IPS-NIHi7 (cell line): ENCODE data around the gene DUSP11.
"Not testable (repeated sequence)": the region's sequence is repeated elsewhere in the genome, so short reads cannot be mapped to it uniquely, and the experiment has no call there.

Source experiments
- DNase-seq: peaks from one replicate; pipeline ENCODE4 v3.0.0; 2012; ENCODE audit warnings: mixed read lengths; ENCODE audit errors: extremely low spot score

DUSP11 gene

GRCh38 chr2:73779467-73780236 is at the start of gene DUSP11:
TSS of gene DUSP11 (minus strand) at chr2:73780103. CDS start at chr2:73779974, 129 bp downstream.
- peak; percentile 96 for DNase-seq

GRCh38 chr2:73828818-73829570 is 49.1 kb upstream of the DUSP11 start, which contains the start of gene STAMBP:
TSS of gene STAMBP (plus strand) at chr2:73828961. CDS start at chr2:73830857, 1,896 bp downstream.
- peak; percentile 97 for DNase-seq

- no peak for DNase-seq
Measured at GRCh38 chr2:73828389-73828817, 48.5 kb upstream of the DUSP11 start.

- no peak for DNase-seq
Measured at GRCh38 chr2:73827660-73828388, 47.9 kb upstream of the DUSP11 start.

- DNase-seq, result no peak
Measured at GRCh38 chr2:73827018-73827417, 47.1 kb upstream of the DUSP11 start.

GRCh38 chr2:73825408-73825807 is 45.5 kb upstream of the DUSP11 start:
- no peak for DNase-seq

- peak; percentile 55 for DNase-seq
Measured at GRCh38 chr2:73823916-73824523, 44.1 kb upstream of the DUSP11 start.

GRCh38 chr2:73823416-73823815 is 43.5 kb upstream of the DUSP11 start:
- no peak for DNase-seq

GRCh38 chr2:73822991-73823390 is 43.1 kb upstream of the DUSP11 start:
- no peak for DNase-seq

- DNase-seq, result no peak
Measured at GRCh38 chr2:73822276-73822675, 42.4 kb upstream of the DUSP11 start.

GRCh38 chr2:73821669-73822068 is 41.8 kb upstream of the DUSP11 start:
- DNase-seq, result no peak

GRCh38 chr2:73821227-73821626 is 41.3 kb upstream of the DUSP11 start:
- no peak for DNase-seq

- no peak for DNase-seq
Measured at GRCh38 chr2:73818296-73818695, 38.4 kb upstream of the DUSP11 start.

- DNase-seq, result no peak
Measured at GRCh38 chr2:73812635-73813034, 32.7 kb upstream of the DUSP11 start.

- DNase-seq, result no peak
Measured at GRCh38 chr2:73811878-73812277, 32.0 kb upstream of the DUSP11 start.

- not testable (repeated sequence) for DNase-seq
Measured at GRCh38 chr2:73783883-73784282, 4.0 kb upstream of the DUSP11 start, which contains the start of gene C2orf78. TSS of gene C2orf78 (plus strand) at chr2:73784183. CDS start at chr2:73784310, 127 bp downstream.

GRCh38 chr2:73783402-73783801 is 3.5 kb upstream of the DUSP11 start:
- not testable (repeated sequence) for DNase-seq

GRCh38 chr2:73780237-73780582 is 307 bp upstream of the DUSP11 start:
- no peak for DNase-seq

GRCh38 chr2:73778867-73779466 is 936 bp downstream of the DUSP11 start:
- not testable (repeated sequence) for DNase-seq

GRCh38 chr2:73776869-73777519 is 2.9 kb downstream of the DUSP11 start:
- no peak for DNase-seq

- no peak for DNase-seq
Measured at GRCh38 chr2:73776381-73776780, 3.5 kb downstream of the DUSP11 start.
